Measurements from ENCODE around the gene DNAI1.
A peak's percentile ranks its signal among the peaks of the same experiment; 100 is the strongest.

The DNAI1 gene

GRCh38 chr9:34490360-34490759 lies 31.8 kb downstream of the DNAI1 start:
- no peak for DNase-seq (ENCODE audit: low read depth in 2 of 2)

- DNase-seq (ENCODE audit: low read depth in 2 of 2) = no peak
Measured at GRCh38 chr9:34490760-34491159, 32.2 kb downstream of the DNAI1 start.

DNA sequence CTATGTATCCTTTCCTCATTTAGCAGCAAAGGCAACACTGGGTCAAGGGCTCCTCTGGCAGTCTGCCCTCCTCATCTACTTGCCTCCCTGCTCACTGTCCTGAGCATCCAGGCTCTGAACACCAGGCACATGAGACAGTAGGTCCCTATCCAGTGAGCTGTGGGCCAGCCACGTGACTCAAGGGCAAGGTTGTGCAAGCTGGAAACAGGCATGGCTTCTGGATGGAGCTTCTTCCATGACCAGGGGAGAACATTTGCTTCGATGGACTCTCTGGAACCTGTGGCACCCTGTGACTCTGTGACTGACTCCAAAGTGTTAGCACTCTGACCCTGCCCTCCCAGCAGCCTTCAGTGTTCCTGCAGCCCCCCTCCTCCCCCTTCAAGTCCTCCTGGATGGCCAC lies 33.0 kb downstream of the DNAI1 start:
- DNase-seq (ENCODE audit: low read depth in 2 of 2) = no peak

- no peak for DNase-seq (ENCODE audit: low read depth in 2 of 2)
Measured at GRCh38 chr9:34492051-34492450, 33.4 kb downstream of the DNAI1 start.

DNA sequence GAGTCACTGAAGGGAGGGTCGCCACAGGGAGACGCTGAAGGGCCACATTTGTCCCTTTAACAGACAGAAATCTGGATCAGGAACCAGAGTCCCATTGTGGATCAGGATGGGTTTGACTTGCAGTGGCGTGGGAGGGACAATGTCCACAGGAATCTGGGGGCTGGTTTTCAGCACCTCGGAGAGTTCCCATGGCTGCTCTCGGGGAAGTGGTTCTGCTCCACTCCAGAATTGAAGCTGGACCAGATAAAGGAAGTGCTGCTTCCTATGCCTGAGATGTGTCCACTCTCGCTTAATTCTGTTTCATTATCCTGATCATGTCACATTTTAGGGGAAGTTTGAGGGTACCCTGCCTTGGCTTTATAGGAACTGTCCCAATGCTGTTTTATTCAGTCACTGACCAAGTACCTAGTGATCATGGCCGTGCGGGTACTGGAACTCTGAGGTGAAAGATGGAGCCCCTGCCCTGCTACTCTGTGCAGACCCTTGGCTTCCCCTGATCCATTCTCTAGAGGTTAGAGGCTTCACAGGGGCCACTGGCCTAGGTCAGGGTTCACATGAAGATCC lies 35.4 kb downstream of the DNAI1 start:
- DNase-seq (ENCODE audit: low read depth in 2 of 2) = no peak

GRCh38 chr9:34496149-34496712 lies 37.6 kb downstream of the DNAI1 start:
- DNase-seq (ENCODE audit: low read depth in 2 of 2) = no peak

- DNase-seq (ENCODE audit: low read depth in 2 of 2) = no peak
Measured at GRCh38 chr9:34498553-34498952, 39.9 kb downstream of the DNAI1 start.

DNA sequence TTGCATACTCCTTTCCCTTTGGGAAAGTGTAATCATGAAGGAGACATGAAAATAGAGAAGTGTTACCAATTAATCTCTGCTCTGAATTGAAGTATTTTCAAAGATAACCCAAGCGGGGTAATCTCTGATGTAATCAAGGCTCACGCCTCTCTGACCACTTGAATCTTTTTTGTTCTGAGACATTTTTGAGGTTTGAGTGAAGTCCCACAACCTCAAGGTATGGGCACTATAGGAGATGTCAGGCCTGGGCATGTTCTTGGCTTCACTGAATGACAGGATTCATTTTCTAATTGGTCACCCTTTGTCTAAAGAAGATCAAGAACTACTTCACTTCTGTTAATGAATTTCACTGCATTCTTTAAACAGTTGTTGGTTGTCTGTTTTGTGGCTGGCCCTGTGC lies 40.5 kb downstream of the DNAI1 start:
- no peak for DNase-seq (ENCODE audit: low read depth in 2 of 2)

- DNase-seq (ENCODE audit: low read depth in 2 of 2) = peak; percentile 53 to 55
Measured at GRCh38 chr9:34500623-34501267, 42.1 kb downstream of the DNAI1 start.

- DNase-seq (ENCODE audit: low read depth in 2 of 2) = no peak
Measured at GRCh38 chr9:34501372-34501771, 42.8 kb downstream of the DNAI1 start.

GRCh38 chr9:34501889-34502425 lies 43.4 kb downstream of the DNAI1 start:
- DNase-seq (ENCODE audit: low read depth in 2 of 2) = no peak

DNA sequence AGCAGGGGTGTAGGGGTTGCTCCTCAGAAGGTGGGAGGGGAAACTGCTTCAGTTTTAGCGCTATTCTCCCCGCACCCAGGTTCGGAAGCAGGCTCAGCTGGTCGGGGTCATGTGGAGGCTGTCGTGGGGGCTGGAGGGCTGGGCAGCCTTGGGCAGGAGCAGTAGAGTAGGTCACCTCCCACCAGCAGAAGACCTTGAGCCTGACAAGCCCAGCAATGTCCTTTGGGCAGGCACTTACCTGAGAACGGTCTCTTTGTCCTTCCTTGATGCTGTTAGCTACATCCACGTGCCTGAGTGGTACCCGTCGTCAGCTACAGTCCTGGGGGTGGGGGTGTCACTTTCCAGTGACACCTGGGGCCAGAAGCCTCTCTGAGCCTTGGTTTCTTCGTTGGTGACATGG lies 43.9 kb downstream of the DNAI1 start:
- no peak for DNase-seq (ENCODE audit: low read depth in 2 of 2)

DNA sequence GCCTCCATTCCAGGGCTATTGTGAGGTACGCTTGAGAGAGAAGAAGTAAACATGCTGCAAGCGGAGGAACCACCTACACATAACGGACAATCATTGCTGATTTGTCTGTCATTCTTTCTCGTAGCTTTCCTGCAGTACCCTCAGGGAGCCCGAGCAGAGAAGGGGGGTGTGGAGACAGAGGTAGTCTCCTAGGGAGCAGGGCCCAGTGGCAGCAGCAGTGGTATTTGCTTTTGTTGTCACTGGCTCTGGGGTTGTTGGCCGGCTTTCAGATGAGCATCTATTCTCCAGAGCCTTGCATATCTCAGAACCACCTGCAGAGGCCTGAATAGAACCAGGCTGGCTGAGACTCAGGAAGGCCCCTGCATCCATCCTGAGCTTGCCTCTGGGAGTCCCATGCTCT lies 44.3 kb downstream of the DNAI1 start:
- no peak for DNase-seq (ENCODE audit: low read depth in 2 of 2)

GRCh38 chr9:34503406-34503805 lies 44.8 kb downstream of the DNAI1 start:
- no peak for DNase-seq (ENCODE audit: low read depth in 2 of 2)

DNA sequence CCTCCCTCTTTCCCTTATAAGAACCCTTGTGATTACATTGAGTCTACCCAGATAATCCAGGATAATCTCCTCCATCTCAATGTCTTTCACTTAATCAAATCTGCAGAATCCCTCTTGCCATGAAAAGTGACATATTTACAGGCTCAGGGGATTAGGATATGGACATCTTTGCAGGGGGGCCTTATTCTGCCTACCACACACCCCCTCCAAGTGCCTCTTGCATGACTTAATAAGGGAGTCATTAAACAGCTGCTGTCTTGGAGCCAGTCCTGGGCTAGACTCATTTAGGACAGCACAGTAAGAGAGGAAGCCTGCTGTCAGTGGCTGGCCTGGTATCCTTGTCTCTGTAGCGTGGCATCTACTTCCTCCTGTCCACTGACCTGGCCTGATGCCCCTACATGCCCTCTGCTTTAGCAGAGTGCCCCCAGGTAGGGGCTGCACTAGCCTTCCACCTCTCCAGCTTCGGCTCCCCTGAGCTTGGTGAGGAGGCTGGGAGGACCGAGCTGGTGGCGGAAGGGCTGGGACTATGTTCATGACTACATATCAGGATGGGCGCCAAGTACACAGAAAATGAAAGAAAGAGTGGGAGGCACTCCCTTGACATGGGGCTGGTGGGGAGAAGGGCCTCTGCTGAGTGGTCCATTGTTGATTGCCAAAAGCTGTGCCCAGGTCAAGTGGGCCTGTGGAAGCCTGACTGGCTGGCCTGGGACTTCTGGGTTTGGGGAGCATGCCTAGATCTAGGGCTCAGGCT lies 46.9 kb downstream of the DNAI1 start:
- no peak for DNase-seq (ENCODE audit: low read depth in 2 of 2)

DNA sequence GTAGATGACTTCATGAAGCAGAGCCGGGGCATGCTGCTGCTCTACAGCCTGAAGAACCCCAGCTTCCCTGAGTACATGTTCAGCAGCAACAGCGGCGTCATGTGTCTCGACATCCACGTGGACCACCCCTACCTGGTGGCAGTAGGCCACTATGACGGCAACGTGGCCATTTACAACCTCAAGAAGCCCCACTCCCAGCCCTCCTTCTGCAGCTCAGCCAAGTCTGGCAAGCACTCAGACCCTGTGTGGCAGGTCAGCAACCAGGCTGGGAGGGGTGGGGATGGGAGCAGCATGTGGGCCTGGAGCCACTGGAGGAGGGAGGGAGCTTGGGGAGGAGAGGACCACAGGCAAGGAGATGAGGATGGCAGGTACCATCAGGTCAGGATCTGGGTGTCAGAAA lies 48.0 kb downstream of the DNAI1 start:
- no peak for DNase-seq (ENCODE audit: low read depth in 2 of 2)

GRCh38 chr9:34507556-34507955 lies 49.0 kb downstream of the DNAI1 start:
- no peak for DNase-seq (ENCODE audit: low read depth in 2 of 2)

GRCh38 chr9:34507966-34508365 lies 49.4 kb downstream of the DNAI1 start:
- no peak for DNase-seq (ENCODE audit: low read depth in 2 of 2)

- DNase-seq (ENCODE audit: low read depth in 2 of 2) = no peak
Measured at GRCh38 chr9:34508463-34508862, 49.9 kb downstream of the DNAI1 start.

GRCh38 chr9:34508951-34509350 lies 50.3 kb downstream of the DNAI1 start:
- no peak for DNase-seq (ENCODE audit: low read depth in 2 of 2)

DNA sequence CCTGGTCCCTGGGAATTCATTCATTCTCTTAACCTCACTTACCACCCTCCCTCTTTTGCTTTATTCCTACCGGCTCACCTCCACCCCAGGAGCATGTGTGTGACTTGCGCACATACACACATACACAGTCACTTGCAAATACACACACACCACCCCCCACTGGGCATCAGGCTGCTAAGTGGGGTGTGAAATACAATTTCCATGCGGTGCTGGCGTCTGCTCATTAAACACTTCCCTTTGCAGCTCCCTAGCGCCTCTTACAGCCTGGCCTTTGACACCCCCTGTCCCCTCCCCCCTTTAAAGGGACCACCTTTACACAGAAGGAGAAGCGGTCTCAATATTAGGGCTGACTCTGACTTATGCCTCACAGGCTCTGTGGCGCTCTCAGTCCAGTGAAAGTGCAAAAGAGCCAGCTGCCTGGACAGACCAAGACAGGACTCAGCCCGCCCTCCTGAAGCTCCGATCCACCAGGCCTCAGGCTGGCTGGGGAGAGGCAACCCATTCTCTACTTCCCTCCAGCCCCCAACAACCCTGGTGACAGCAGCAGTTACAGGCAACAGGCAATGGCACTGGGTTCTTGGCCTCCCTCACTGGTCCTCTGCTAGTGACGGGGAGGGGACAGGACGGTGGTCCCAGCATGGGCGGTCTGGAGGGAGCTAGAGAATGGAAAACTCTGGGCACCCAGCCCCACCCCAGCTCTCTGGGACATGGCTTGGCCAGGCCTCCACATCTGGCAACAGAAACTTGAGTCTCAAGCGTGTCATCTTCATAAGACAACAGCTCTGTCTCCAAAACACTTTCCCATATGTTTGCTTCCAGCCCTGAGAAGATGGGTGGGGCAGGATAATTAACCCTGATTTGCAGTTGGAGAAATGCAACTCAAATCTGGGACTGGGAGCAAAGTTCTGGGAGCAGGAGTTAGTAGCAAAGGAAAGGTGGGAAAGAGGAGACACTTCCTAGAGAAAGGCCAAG lies 52.2 kb downstream of the DNAI1 start:
- no peak for DNase-seq (ENCODE audit: low read depth in 2 of 2)
